ENCODE results near the gene ENTR1.

The ENTR1 gene

GRCh38 chr9:136359774-136360718 is 50.4 kb downstream of the ENTR1 start:
- DNase-seq = peak in 1 of 2 experiments; percentile 23

DNA sequence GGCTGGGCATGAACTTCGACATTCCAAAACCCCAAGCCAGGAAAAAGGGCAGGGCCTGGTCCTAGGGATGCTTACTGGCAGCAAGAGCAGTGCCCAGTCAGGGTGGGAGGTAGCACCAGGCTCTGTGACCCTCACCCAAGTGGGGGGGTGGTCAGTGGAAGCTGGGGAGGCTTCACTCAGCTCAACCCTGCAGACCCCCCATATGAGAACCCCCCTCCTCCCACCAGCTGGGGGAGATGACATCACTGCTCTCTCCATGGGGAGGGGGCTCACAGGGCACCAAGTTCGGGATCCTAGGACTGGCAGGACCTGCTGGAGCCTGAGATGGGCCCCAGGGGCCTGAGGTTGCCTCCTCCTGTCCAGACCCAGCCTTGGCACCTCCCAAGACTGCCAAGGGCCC is 51.5 kb downstream of the ENTR1 start:
- DNase-seq = no peak

DNA sequence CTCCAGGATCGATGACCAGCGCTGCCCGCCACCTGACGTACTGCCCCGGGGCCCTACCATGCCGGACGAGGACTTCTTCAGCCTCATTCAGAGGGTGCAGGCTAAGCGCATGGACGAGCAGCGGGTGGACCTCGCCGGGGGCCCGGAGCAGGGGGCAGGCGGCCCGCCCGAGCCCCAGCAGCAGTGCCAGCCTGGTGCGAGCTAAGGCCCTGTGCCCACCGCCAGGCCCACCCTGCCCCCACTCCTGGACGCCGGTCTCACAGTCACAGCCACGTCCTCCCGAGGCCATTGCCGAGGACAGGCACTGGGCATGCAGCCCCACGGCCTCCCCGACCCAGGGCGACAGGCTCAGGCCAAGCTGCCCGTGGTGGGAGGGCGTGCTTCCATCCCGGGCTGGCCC is 52.4 kb downstream of the ENTR1 start:
- DNase-seq = no peak

DNA sequence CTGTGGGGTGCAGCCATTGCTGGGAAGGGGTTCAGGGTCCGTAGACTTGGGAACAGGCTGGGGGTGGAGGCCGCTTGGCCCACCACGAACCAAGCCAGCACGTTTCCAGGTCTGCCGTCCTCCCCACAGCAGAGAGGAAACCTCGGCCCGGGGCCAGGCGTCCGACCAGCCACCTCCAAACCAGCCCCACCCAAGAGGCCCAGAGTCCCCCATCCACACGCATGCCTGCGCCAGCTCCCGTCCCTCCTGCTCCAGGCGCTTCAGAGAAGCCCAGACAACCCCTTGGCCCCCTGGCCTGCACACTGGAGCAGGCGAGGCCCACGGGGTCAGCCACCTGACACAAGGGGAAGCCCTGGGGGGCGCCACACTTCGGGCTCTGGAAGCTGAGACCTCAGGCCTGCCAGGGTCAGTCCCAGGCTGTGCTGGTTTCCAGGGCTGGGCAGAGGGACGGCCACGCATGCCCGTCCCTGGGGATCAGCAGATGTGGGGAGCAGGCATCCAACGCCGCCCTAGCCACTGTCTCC is 53.1 kb downstream of the ENTR1 start:
- DNase-seq = no peak

DNA sequence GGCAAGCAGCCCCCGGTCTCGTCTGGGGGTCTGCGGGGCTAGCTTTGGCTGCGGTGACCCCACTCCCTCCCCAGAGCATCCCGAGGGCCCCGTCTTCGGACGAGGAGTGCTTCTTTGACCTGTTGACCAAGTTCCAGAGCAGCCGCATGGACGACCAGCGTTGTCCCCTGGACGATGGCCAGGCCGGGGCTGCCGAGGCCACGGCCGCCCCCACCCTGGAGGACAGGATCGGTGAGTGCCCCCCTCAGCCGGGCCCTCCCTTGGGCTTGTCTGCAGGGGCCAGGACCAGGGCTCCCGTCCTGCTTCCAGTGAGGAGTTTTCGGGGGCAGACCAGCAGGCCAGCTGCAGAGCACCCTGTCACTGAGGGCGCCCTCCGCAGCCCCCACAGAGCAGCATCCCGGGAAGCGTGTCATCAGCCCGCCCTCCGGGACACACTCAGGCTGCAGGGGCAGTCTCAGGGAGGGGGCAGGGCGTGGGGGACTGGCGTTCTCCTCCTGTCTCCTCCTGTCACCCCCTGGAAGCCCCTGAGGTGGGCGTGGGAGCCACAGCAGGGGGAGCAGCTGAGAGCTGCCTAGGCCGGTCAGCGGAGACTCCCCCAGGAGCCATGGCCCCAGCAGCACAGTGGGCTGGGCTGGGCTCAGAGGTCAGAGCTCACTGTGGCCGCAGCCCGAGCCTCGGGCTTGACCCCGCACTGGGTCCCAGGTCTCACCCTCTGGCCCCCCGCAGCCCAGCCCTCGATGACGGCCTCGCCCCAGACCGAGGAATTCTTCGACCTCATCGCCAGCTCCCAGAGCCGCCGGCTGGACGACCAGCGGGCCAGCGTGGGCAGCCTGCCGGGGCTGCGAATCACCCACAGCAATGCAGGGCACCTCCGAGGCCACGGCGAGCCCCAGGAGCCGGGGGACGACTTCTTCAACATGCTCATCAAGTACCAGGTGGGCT is 54.5 kb downstream of the ENTR1 start:
- no peak for DNase-seq

DNA sequence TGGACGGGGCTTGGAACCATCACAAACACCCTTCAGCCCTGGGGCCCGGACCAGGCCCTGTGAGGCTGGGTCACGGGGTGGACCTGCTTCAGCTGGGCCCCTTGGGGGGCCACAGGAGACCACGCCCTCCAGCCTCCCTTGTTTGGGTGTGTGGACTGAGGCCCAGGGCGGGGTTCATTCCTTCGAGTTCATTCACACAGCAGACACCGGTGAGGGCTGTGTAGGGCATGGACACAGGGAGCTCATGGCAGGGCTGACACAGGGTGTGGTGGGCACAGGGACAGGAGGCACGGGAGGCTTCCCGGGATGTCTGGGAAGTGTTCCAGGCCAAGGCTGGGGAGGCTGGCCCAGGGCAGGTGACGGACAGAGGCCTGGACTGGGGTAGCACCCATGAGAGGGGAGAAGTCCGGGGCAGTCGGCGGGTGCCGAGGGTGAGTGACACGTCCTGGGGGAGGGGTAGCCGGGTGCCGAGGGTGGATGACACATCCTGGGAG is 55.8 kb downstream of the ENTR1 start:
- DNase-seq = no peak

DNA sequence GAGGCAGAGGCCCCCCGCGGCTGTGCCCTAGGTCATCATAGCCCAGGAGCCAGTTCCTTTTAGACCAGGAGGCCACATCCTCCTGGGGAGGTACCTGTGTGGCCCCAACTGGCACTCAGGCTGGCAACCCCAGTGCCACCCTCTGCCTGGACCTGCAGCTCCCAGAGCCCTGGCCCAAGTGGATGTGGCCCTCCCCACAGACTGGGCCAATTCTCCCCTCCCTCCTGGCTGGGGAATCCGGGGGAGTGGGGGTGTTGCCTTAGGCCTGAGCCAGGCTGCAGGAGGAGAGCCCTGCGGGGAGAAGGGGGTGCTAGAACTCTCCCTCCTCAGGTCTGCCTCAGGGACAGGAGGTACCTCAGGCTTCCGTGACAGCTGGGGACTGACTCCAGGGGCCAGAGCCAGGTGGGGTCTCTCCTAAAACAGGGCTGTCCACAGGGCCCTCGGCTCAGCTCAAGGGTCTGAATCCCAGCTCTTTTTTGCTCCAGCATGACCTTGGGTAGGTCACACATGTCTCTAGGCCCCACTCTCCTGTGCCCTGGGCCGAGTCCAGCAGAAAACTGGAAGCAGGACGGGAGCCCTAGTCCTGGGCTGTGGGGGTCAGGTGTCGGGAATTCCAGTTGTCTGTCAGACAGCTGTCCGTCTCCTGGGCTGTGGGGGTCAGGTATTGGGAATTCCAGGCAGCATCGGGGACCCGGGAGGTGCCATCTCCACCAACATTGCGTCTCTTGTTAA is 56.5 kb downstream of the ENTR1 start:
- DNase-seq = no peak

DNA sequence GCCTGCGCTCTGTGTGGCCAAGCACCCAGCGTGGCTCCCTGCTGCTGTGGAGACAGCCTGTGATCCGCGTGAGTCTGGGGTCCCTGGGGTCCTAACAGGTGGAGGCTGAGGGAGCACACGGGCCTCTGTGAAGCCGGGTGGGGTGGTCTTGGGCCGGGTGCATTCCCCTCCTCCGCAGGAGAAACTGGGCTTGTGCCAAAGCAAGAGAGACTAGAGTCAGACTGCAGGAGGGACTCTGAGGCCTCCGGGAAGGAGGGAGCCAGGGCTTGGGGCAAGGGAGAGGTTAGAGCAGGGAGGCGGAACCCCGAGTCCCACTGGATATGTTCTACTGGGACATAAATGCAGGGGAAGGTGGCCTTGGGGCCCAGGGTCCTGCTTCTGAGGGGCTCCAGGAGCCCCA is 57.3 kb downstream of the ENTR1 start:
- DNase-seq = no peak

- no peak for DNase-seq
These were observed 57.7 kb downstream of the ENTR1 start for GRCh38 chr9:136352682-136353081.
